BE2C (cell line): ENCODE measurements around the gene LYRM4.

Experiments used
- DNase-seq: peaks from one replicate; pipeline ENCODE4 v3.0.0-alpha.2; 2020
- H3K27me3 ChIP-seq: fragments of 250-450 bp; sonication (Bioruptor Pico); 2 replicates; pipeline ENCODE4 v1.5.1; 2020; ENCODE audit warnings: mild to moderate bottlenecking
- H3K36me3 ChIP-seq: fragments of 250-450 bp; sonication (Bioruptor Pico); 2 replicates; pipeline ENCODE4 v1.5.1; 2020; ENCODE audit warnings: mild to moderate bottlenecking
- H3K4me1 ChIP-seq: fragments of 250-450 bp; sonication (Bioruptor Pico); 2 replicates; pipeline ENCODE4 v1.5.1; 2020
- H3K4me3 ChIP-seq: 2 replicates; pipeline ENCODE4 v1.5.1; 2011; ENCODE audit warnings: low read depth, low read length
- H3K9me3 ChIP-seq: fragments of 250-450 bp; sonication (Bioruptor Pico); 2 replicates; pipeline ENCODE4 v1.5.1; 2020
- TF ChIP-seq, protein P1 (sequence below): IDR thresholded peaks from 2 replicates; pipeline ENCODE4 v1.5.1; 2012; ENCODE audit warnings: mild to moderate bottlenecking, low read depth, low read length

LYRM4 gene

DNA sequence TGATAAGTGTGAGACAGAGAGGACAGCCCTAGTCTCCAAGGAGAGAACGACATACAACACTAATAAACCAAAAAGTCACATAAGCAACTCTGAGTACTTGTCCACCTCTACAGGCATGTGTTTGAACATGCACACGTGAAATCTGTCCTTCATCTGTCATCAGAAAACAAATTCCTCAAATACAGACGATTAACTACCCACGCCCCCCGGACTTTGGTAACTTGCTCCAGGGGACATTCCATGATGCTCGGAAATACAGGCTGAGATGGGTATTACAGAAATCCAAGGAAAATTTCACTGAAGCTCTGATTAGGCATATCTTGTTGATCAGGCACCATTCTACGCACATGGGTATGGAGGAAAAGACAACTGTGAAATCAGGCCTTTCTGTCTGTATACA is 57.8 kb downstream of the LYRM4 start:
- Histone ChIP-seq H3K9me3 (no peaks in the 10 kb centered on the region), H3K4me3 (no peak overlapping the region), H3K4me1 (peaks cover 12% of the 10 kb centered on the region), H3K36me3 (no peaks in the 10 kb centered on the region), H3K27me3 (no peaks in the 10 kb centered on the region)
- DNase-seq: no peak
- TF ChIP-seq, protein P1, sequence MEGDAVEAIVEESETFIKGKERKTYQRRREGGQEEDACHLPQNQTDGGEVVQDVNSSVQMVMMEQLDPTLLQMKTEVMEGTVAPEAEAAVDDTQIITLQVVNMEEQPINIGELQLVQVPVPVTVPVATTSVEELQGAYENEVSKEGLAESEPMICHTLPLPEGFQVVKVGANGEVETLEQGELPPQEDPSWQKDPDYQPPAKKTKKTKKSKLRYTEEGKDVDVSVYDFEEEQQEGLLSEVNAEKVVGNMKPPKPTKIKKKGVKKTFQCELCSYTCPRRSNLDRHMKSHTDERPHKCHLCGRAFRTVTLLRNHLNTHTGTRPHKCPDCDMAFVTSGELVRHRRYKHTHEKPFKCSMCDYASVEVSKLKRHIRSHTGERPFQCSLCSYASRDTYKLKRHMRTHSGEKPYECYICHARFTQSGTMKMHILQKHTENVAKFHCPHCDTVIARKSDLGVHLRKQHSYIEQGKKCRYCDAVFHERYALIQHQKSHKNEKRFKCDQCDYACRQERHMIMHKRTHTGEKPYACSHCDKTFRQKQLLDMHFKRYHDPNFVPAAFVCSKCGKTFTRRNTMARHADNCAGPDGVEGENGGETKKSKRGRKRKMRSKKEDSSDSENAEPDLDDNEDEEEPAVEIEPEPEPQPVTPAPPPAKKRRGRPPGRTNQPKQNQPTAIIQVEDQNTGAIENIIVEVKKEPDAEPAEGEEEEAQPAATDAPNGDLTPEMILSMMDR: no peak

DNA sequence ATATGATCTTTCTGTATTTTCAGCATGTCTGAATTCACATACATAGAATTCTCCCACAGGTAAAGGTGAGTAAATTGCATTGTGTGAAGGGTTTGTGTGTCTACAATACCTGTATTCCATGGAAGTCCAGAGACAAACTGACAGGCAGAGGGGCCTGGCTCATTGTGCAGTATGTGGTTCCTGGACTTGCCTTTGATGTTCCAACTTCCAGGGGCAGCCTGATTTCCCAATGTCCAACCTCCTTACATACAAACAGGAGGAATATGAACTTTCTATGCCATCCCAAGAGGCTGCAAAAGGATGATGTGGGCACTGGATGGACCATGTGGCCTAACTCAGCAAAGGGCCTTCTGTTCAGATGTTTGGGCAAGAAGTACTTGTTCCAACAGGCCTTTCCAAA is 58.5 kb downstream of the LYRM4 start:
- Histone ChIP-seq H3K4me1 (peaks cover 12% of the 10 kb centered on the region), H3K27me3 (no peaks in the 10 kb centered on the region), H3K36me3 (no peaks in the 10 kb centered on the region), H3K4me3 (no peak overlapping the region), H3K9me3 (no peaks in the 10 kb centered on the region)
- DNase-seq: no peak
- TF ChIP-seq, protein P1: no peak

DNA sequence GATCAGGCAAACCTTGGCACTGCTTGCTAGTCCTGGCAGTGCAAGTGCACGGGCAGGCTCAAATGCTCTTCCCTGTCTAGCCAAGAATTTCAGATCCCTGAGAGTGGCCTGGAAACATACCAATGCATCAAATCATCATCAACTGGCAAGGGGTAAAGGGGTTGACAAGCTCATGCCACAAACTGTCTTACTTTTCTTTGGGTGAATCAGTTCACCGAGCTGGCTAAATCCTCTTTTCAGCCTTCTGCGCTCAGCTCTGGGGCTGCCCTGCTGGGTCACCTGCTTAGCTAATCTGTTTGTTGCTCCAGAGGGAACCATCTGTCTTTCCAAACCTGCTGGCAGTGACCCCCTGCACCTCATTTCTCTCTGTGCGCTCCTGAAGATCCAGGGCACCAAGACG is 59.5 kb downstream of the LYRM4 start:
- peaks cover 10% of the 10 kb centered on the region for H3K4me1 ChIP-seq
- TF ChIP-seq, protein P1: no peak
- no peaks in the 10 kb centered on the region for H3K36me3 ChIP-seq
- H3K27me3 ChIP-seq: no peaks in the 10 kb centered on the region
- H3K4me3 ChIP-seq: no peak overlapping the region
- no peaks in the 10 kb centered on the region for H3K9me3 ChIP-seq
- no peak for DNase-seq

DNA sequence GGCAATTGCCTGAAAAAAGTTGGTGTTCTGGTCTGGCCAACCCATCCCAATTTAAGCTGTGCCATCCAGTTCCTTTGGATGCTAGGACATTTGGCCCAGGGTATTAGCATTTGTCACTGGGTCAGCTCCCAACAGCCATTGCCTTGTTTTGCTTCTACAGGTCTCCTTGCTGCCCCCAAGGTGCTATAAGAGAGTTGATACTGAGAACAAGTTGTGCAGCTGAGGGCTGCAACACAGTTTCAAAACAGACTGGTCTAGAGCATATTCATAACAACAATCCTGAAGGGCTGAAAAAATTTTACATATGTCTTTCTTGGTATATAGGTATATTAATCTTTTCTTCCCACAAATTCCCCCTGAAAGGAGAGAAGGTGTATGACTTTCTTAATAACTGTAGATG is 61.0 kb downstream of the LYRM4 start:
- DNase-seq: no peak
- H3K4me1 ChIP-seq: no peaks in the 10 kb centered on the region
- TF ChIP-seq, protein P1: no peak
- H3K9me3 ChIP-seq: no peaks in the 10 kb centered on the region
- H3K27me3 ChIP-seq: no peaks in the 10 kb centered on the region
- no peaks in the 10 kb centered on the region for H3K36me3 ChIP-seq
- H3K4me3 ChIP-seq: no peak overlapping the region

DNA sequence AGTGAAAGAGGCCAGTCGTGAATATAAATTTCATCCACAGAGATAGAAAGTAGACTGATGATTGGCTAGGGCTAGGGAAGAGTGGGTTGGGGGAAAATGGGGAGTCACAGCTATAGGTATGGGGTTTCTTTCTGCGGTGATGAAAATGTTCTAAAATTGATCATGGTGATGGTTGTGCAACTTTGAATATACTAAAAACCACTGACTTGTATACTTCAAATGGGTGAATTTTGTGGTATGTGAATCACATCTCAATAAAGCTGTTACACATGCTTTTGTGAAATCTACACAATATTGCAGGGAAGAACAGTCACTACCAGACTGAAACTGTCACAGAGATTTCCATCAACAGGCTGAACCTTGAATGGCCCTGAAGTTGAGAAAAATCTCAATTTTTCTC is 61.5 kb downstream of the LYRM4 start:
- H3K27me3 ChIP-seq: no peaks in the 10 kb centered on the region
- DNase-seq: no peak
- no peaks in the 10 kb centered on the region for H3K4me1 ChIP-seq
- H3K9me3 ChIP-seq: no peaks in the 10 kb centered on the region
- H3K36me3 ChIP-seq: no peaks in the 10 kb centered on the region
- H3K4me3 ChIP-seq: no peak overlapping the region
- TF ChIP-seq, protein P1: no peak

DNA sequence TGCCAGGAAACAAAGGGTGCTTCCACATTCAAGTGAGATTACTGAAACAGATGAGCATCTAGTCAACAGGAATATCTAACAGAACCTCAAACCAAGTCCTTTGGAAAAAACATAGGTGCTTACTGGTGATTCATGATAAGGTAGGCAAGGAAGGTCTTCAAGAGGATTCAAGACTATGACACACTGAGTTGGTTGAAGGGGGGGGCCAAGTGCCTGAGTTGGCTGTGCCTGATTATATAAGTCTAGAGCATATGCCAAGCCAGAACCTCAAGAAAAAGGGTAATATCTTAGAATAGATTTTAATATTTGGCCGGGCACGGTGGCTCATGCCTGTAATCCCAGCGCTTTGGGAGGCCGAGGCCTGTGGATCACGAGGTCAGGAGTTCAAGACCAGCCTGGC is 63.7 kb downstream of the LYRM4 start:
- Histone ChIP-seq H3K4me1 (no peaks in the 10 kb centered on the region), H3K9me3 (no peaks in the 10 kb centered on the region), H3K4me3 (no peak overlapping the region), H3K36me3 (no peaks in the 10 kb centered on the region), H3K27me3 (no peaks in the 10 kb centered on the region)
- no peak for DNase-seq
- TF ChIP-seq, protein P1: no peak
